A549 (cell line): Measurements from ENCODE around the gene ALG8. TPM values are rescaled to one million over a fixed set of nuclear protein-coding genes. Genes with fewer than 3 reads are reported as not detected.

Source experiments
- ATAC-seq, 2 experiments: fragments of 200-7000 bp in 1 of 2; fragments of >200 bp in 1 of 2; cut with Nextera tagmentation in 1 of 2; cut with Tn5 transposase in 1 of 2; 3 replicates each; pipeline versions ENCODE4 v1.8.0 to v1.9.1; 2018 to 2020; ENCODE audit warnings: mild to moderate bottlenecking in 1 of 2, moderate library complexity in 1 of 2
- CTCF ChIA-PET: fragments of 300-600 bp; sonication (Branson Sonifier 250); formaldehyde crosslinking; extraction: SDS; loops from one replicate; lab custom pipeline; 2021; ENCODE audit warnings: antibody characterized with exemption, inconsistent platforms; lab: Yijun Ruan, JAX
- POLR2A ChIA-PET: fragments of 350-600 bp; formaldehyde crosslinking; extraction: SDS; loops from one replicate; lab custom pipeline; 2021; ENCODE audit warnings: antibody characterized with exemption, inconsistent platforms; lab: Yijun Ruan, JAX
- DNase-seq, 2 experiments: peaks; one replicate each; pipeline versions ENCODE4 v3.0.0 to v3.0.0-alpha.2; 2011 to 2016; ENCODE audit warnings: low read depth in 1 of 2, low spot score in 1 of 2
- FAIRE-seq: peaks from 2 replicates; lab custom pipeline; 2011; peaks lifted over from hg19 to GRCh38; lab: Jason Lieb, UNC
- H3K27ac ChIP-seq, 2 experiments: fragments of >200 bp; sonication (Bioruptor Twin); formaldehyde crosslinking; 3 replicates each; pipeline ENCODE4 v1.5.1; 2016 to 2017
- H3K4me1 ChIP-seq: fragments of >200 bp; sonication (Bioruptor Twin); formaldehyde crosslinking; 3 replicates; pipeline ENCODE4 v1.6.1; 2016
- H3K4me2 ChIP-seq: fragments of >200 bp; sonication (Bioruptor Twin); formaldehyde crosslinking; 3 replicates; pipeline ENCODE4 v1.6.1; 2016
- H3K4me3 ChIP-seq: fragments of >200 bp; sonication (Bioruptor Twin); formaldehyde crosslinking; 3 replicates; pipeline ENCODE4 v1.5.1; 2016
- H3K9me3 ChIP-seq: fragments of >200 bp; sonication (Bioruptor Twin); formaldehyde crosslinking; 3 replicates; pipeline ENCODE4 v1.6.1; 2016
- CBX2 ChIP-seq: fragments of 200-600 bp; sonication (generic); IDR thresholded peaks from 2 replicates; pipeline ENCODE4 v1.6.1; 2016; ENCODE audit warnings: low read depth, mild to moderate bottlenecking, borderline replicate concordance
- CEBPB ChIP-seq, 2 experiments: fragments of >200 bp in 1 of 2; sonication (Bioruptor Twin) in 1 of 2; formaldehyde crosslinking in 1 of 2; IDR thresholded peaks; 2 replicates each; pipeline ENCODE4 v1.6.1; 2012 to 2016
- CHD2 ChIP-seq: fragments of 150-350 bp; IDR thresholded peaks from 2 replicates; pipeline ENCODE4 v1.6.1; 2014; ENCODE audit warnings: low read length; ENCODE audit not compliant: partially characterized antibody
- E2F6 ChIP-seq: IDR thresholded peaks from 2 replicates; pipeline ENCODE4 v1.6.1; 2012; ENCODE audit warnings: low read depth, borderline replicate concordance
- ELK1 ChIP-seq: fragments of 150-350 bp; IDR thresholded peaks from 2 replicates; pipeline ENCODE4 v1.6.1; 2014; ENCODE audit warnings: low read depth, mild to moderate bottlenecking, low read length
- GATA3 ChIP-seq: IDR thresholded peaks from 2 replicates; pipeline ENCODE4 v1.6.1; 2012; ENCODE audit warnings: borderline replicate concordance
- HMGXB4 ChIP-seq: fragments of 250-450 bp; sonication (Bioruptor Pico); IDR thresholded peaks from 2 replicates; pipeline ENCODE4 v1.5.0; 2021; ENCODE audit warnings: mild to moderate bottlenecking, moderate library complexity, borderline replicate concordance
- HOXB13 ChIP-seq: fragments of 250-450 bp; sonication (Bioruptor Pico); IDR thresholded peaks from 2 replicates; pipeline ENCODE4 v1.5.0; 2020; ENCODE audit warnings: low read depth, mild to moderate bottlenecking, moderate library complexity
- HOXB5 ChIP-seq: fragments of 250-450 bp; sonication (Bioruptor Pico); IDR thresholded peaks from 2 replicates; pipeline ENCODE4 v1.5.0; 2020; ENCODE audit warnings: mild to moderate bottlenecking, moderate library complexity
- KDM1A ChIP-seq: fragments of 200-600 bp; sonication (generic); IDR thresholded peaks from 2 replicates; pipeline ENCODE4 v1.6.1; 2016; ENCODE audit warnings: low read depth, mild to moderate bottlenecking
- NFE2L2 ChIP-seq: fragments of 150-350 bp; conservative IDR thresholded peaks from 2 replicates; pipeline ENCODE4 v1.6.1; 2014; ENCODE audit warnings: low read length
- NPAS2 ChIP-seq: fragments of 250-450 bp; sonication (Bioruptor Pico); IDR thresholded peaks from 2 replicates; pipeline ENCODE4 v1.8.0; 2022; ENCODE audit warnings: mild to moderate bottlenecking, moderate library complexity, borderline replicate concordance
- NR3C1 ChIP-seq: fragments of >200 bp; sonication (Bioruptor Twin); formaldehyde crosslinking; IDR thresholded peaks from 3 replicates; pipeline ENCODE4 v1.6.1; 2017
- PBX3 ChIP-seq: IDR thresholded peaks from 2 replicates; pipeline ENCODE4 v1.6.1; 2012
- PHF8 ChIP-seq: fragments of 200-600 bp; sonication (generic); IDR thresholded peaks from 2 replicates; pipeline ENCODE4 v1.6.1; 2016; ENCODE audit warnings: low read depth, mild to moderate bottlenecking, antibody characterized with exemption, moderate library complexity, borderline replicate concordance
- POLR2AphosphoS2 ChIP-seq: conservative IDR thresholded peaks from 2 replicates; pipeline ENCODE4 v1.6.1; 2012; ENCODE audit warnings: low read length, improper control_type of control experiment, inconsistent platforms
- RAD21 ChIP-seq, 2 experiments: fragments of >200 bp in 1 of 2; sonication (Bioruptor Twin) in 1 of 2; formaldehyde crosslinking in 1 of 2; IDR thresholded peaks in 1 of 2; conservative IDR thresholded peaks in 1 of 2; 2 replicates in 1 of 2; 3 replicates in 1 of 2; pipeline ENCODE4 v1.6.1; 2012 to 2018; ENCODE audit warnings: inconsistent platforms in 1 of 2
- RCOR1 ChIP-seq: fragments of 150-350 bp; IDR thresholded peaks from 2 replicates; pipeline ENCODE4 v1.6.1; 2014; ENCODE audit warnings: antibody characterized with exemption, low read length, low read depth
- REST ChIP-seq: fragments of 200-600 bp; sonication (generic); IDR thresholded peaks from 2 replicates; pipeline ENCODE4 v1.6.1; 2016; ENCODE audit warnings: antibody characterized with exemption, mild to moderate bottlenecking, moderate library complexity
- SMC3 ChIP-seq: fragments of >200 bp; sonication (Bioruptor Twin); formaldehyde crosslinking; IDR thresholded peaks from 3 replicates; pipeline ENCODE4 v1.6.1; 2018; ENCODE audit warnings: inconsistent platforms
- TFCP2L1 ChIP-seq: fragments of 250-450 bp; sonication (Bioruptor Pico); IDR thresholded peaks from 2 replicates; pipeline ENCODE4 v1.5.0; 2021; ENCODE audit warnings: mild to moderate bottlenecking
- TP53 ChIP-seq: fragments of 250-450 bp; sonication (Bioruptor Pico); IDR thresholded peaks from 2 replicates; pipeline ENCODE4 v1.5.0; 2021; ENCODE audit warnings: mild to moderate bottlenecking, moderate library complexity
- ZNF302 ChIP-seq: fragments of 250-450 bp; sonication (Bioruptor Pico); IDR thresholded peaks from 2 replicates; pipeline ENCODE4 v1.9.0; 2021; ENCODE audit warnings: inconsistent platforms, mild to moderate bottlenecking, moderate library complexity
- WGBS: methylation state at CpG from one replicate; pipeline ENCODE4 v1.1.6; 2017; ENCODE audit errors: missing lambda C conversion rate; 5-methylcytosine and 5-hydroxymethylcytosine counted together
- polyA plus RNA-seq, 4 experiments: library from polyadenylated mRNA; depleted of rRNA in 3 of 4; stranded (reverse); fragments of >200 nt; fragmentation: RNase III in 1 of 4; extraction: RNeasy Plus Mini Kit Qiagen cat#74134 plus additional on column Dnase treatment in 1 of 4; gene quantifications; 2 replicates in 3 of 4; 3 replicates in 1 of 4; pipeline ENCODE4 v1.2.3, GENCODE V29; 2011 to 2017

The ALG8 gene
- polyA plus RNA-seq, 2 of the 4 experiments (the other 2 are of a cell fraction), result 59.0 to 159 TPM

GRCh38 chr11:78166855-78167469 is 27.5 kb upstream of the ALG8 start:
- TF ChIP-seq CHD2 (no peak), SMC3 (no peak), RAD21 (conservative IDR thresholded peaks at IDR 0.05 in 1 of 2, IDR thresholded peaks at IDR 0.05 in 1 of 2) (no peak), NR3C1 (no peak), NPAS2 (no peak), E2F6 (no peak), POLR2AphosphoS2 (no peak)
- TF ChIP-seq, all 56 proteins: peak for 0
- Histone ChIP-seq H3K9me3 (no peaks in the 10 kb centered on the region; the same call in 2 of the 3 replicates), H3K4me1 (no peaks in the 10 kb centered on the region), H3K27ac (no peak overlapping the region), H3K4me2 (no peak overlapping the region), H3K4me3 (no peak overlapping the region)
- ChIA-PET CTCF (no interaction called here), POLR2A (no interaction called here)
- DNase-seq, result no peak
- 85% methylated on average over 6 of the region's 6 CpGs for WGBS
- no peak for FAIRE-seq
- no peak for ATAC-seq

- no peak for FAIRE-seq
- no peak overlapping the region for H3K4me3 ChIP-seq
- TF ChIP-seq PBX3 (no peak), HOXB5 (CRISPR knock-in tag) (no peak), NPAS2 (no peak), PHF8 (no peak), ZNF302 (no peak), HOXB13 (CRISPR knock-in tag) (no peak), CBX2 (no peak), ELK1 (no peak), CEBPB (IDR thresholded peaks at IDR 0.05) (no peak), KDM1A (no peak), TFCP2L1 (CRISPR knock-in tag) (no peak), REST (no peak), HMGXB4 (CRISPR knock-in tag) (no peak), RCOR1 (no peak), GATA3 (no peak), SMC3 (no peak), NFE2L2 (no peak), TP53 (no peak)
- ChIA-PET POLR2A (no interaction called here), CTCF (no interaction called here)
- no peaks in the 10 kb centered on the region for H3K4me1 ChIP-seq
- DNase-seq, result no peak
- H3K27ac ChIP-seq, result no peak overlapping the region
- ATAC-seq, result no peak
- H3K9me3 ChIP-seq, result no peaks in the 10 kb centered on the region; the same call in 2 of the 3 replicates
- 89% methylated on average over 2 of the region's 2 CpGs for WGBS
- H3K4me2 ChIP-seq, result no peak overlapping the region
These were observed 25.0 kb upstream of the ALG8 start for GRCh38 chr11:78164471-78164870.
